ENCODE data around the gene MAEA.

MAEA gene

GRCh38 chr4:1315306-1315705 is 25.6 kb downstream of the MAEA start:
- TF ChIP-seq CTCF (IDR thresholded peaks at IDR 0.05; ENCODE audit: low read length) (no peak), EZH2 (IDR thresholded peaks at IDR 0.05; ENCODE audit: borderline replicate concordance, low read length) (no peak)
- Histone ChIP-seq H4K20me1 (ENCODE audit: insufficient read depth, low read length) (no peaks in the 10 kb centered on the region), H3K9me2 (ENCODE audit: low read depth, low read length) (no peaks in the 10 kb centered on the region), H3K27me3 (ENCODE audit: insufficient read depth, low read length) (no peaks in the 10 kb centered on the region), H3K36me3 (ENCODE audit: insufficient read depth, low read length) (peaks cover 38% of the 10 kb centered on the region), H3K27ac (ENCODE audit: low read depth, low read length, poor library complexity, severe bottlenecking) (no peak overlapping the region), H3K9ac (ENCODE audit: low read length) (no peak overlapping the region), H3K4me3 (ENCODE audit: low read depth, low read length, poor library complexity, severe bottlenecking) (no peak overlapping the region), H3K4me2 (ENCODE audit: low read length) (no peak overlapping the region), H3F3A (ENCODE audit: insufficient read depth, low read length) (no peaks in the 10 kb centered on the region), H3K9me3 (ENCODE audit: low read length) (no peaks in the 10 kb centered on the region), H2AFZ (ENCODE audit: low read length) (no peak overlapping the region), H3K4me1 (ENCODE audit: insufficient read depth, low read length, severe bottlenecking) (peaks cover 11% of the 10 kb centered on the region), H3K79me2 (ENCODE audit: insufficient read depth, low read length) (no peaks in the 10 kb centered on the region)

- Histone ChIP-seq H3K27ac (ENCODE audit: low read depth, low read length, poor library complexity, severe bottlenecking) (no peak overlapping the region), H3K4me2 (ENCODE audit: low read length) (no peak overlapping the region), H3K9ac (ENCODE audit: low read length) (no peak overlapping the region), H3K27me3 (ENCODE audit: insufficient read depth, low read length) (no peaks in the 10 kb centered on the region), H2AFZ (ENCODE audit: low read length) (no peak overlapping the region), H4K20me1 (ENCODE audit: insufficient read depth, low read length) (no peaks in the 10 kb centered on the region), H3K4me3 (ENCODE audit: low read depth, low read length, poor library complexity, severe bottlenecking) (no peak overlapping the region), H3K9me2 (ENCODE audit: low read depth, low read length) (no peaks in the 10 kb centered on the region), H3K36me3 (ENCODE audit: insufficient read depth, low read length) (peaks cover 38% of the 10 kb centered on the region), H3F3A (ENCODE audit: insufficient read depth, low read length) (no peaks in the 10 kb centered on the region), H3K4me1 (ENCODE audit: insufficient read depth, low read length, severe bottlenecking) (peaks cover 4% of the 10 kb centered on the region), H3K9me3 (ENCODE audit: low read length) (no peaks in the 10 kb centered on the region), H3K79me2 (ENCODE audit: insufficient read depth, low read length) (no peaks in the 10 kb centered on the region)
- no peak for TF ChIP-seq EZH2 (IDR thresholded peaks at IDR 0.05; ENCODE audit: borderline replicate concordance, low read length)
- TF ChIP-seq CTCF (IDR thresholded peaks at IDR 0.05; ENCODE audit: low read length): no peak
Measured at GRCh38 chr4:1315836-1316536, 26.3 kb downstream of the MAEA start.

DNA sequence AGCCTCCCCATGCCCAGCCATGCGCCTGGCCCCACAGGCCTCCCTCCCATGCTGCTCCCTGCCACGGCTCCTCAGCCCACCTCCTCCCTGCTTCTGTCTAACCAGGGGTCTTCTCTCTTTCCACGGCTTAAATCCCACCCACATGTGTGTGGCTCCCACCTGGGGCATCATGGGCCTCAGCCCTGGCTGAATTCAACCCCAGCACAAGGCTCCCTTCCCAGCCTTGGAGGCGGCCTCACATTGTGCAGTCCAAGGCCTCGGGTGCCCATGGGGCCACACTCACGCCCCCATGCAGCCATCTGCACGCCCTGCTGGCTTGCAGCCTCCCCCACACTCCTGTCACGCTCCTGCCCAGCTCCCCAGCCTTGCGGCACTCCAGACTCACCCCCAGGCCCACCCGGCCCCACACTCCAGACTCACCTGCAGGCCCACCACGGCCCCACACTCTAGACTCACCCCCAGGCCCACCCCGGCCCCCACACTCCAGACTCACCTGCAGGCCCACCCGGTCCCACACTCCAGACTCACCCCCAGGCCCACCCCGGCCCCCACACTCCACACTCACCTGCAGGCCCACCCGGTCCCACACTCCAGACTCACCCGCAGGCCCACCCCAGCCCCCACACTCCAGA is 27.0 kb downstream of the MAEA start:
- no peaks in the 10 kb centered on the region for H4K20me1 ChIP-seq (ENCODE audit: insufficient read depth, low read length)
- peaks cover 38% of the 10 kb centered on the region for H3K36me3 ChIP-seq (ENCODE audit: insufficient read depth, low read length)
- H3K4me2 ChIP-seq (ENCODE audit: low read length): no peak overlapping the region
- H3K9me2 ChIP-seq (ENCODE audit: low read depth, low read length): no peaks in the 10 kb centered on the region
- no peak overlapping the region for H2AFZ ChIP-seq (ENCODE audit: low read length)
- no peaks in the 10 kb centered on the region for H3K9me3 ChIP-seq (ENCODE audit: low read length)
- no peaks in the 10 kb centered on the region for H3F3A ChIP-seq (ENCODE audit: insufficient read depth, low read length)
- no peaks in the 10 kb centered on the region for H3K4me1 ChIP-seq (ENCODE audit: insufficient read depth, low read length, severe bottlenecking)
- no peak overlapping the region for H3K27ac ChIP-seq (ENCODE audit: low read depth, low read length, poor library complexity, severe bottlenecking)
- no peak overlapping the region for H3K4me3 ChIP-seq (ENCODE audit: low read depth, low read length, poor library complexity, severe bottlenecking)
- H3K79me2 ChIP-seq (ENCODE audit: insufficient read depth, low read length): no peaks in the 10 kb centered on the region
- TF ChIP-seq CTCF (IDR thresholded peaks at IDR 0.05; ENCODE audit: low read length) (no peak), EZH2 (IDR thresholded peaks at IDR 0.05; ENCODE audit: borderline replicate concordance, low read length) (no peak)
- H3K9ac ChIP-seq (ENCODE audit: low read length): no peak overlapping the region
- H3K27me3 ChIP-seq (ENCODE audit: insufficient read depth, low read length): no peaks in the 10 kb centered on the region

All from OCI-LY1 (cell line).